Right renal cortex interstitium (tissue), 3 donors: Measurements from ENCODE around the gene AQP5. TPM values are rescaled to one million over a fixed set of nuclear protein-coding genes. Genes with fewer than 3 reads are reported as not detected.

Experiments
- DNase-seq, 3 donors: peaks; one replicate each; pipeline ENCODE4 v3.0.0-alpha.2; 2013; ENCODE audit warnings: low read depth in 3 of 3, low spot score in 2 of 3
- polyA plus RNA-seq, 3 donors: library from polyadenylated mRNA; unstranded; fragments of 120-200 nt; gene quantifications; one replicate each; pipeline ENCODE4 v1.2.1, GENCODE V29; 2013; ENCODE audit not compliant: insufficient read length in 3 of 3

The AQP5 gene
- polyA plus RNA-seq, 3 donors = 1.1 to 2.2 (median 2.0) TPM

- DNase-seq = no peak
Observed at GRCh38 chr12:50006754-50007442, 45.2 kb downstream of the AQP5 start.

DNA sequence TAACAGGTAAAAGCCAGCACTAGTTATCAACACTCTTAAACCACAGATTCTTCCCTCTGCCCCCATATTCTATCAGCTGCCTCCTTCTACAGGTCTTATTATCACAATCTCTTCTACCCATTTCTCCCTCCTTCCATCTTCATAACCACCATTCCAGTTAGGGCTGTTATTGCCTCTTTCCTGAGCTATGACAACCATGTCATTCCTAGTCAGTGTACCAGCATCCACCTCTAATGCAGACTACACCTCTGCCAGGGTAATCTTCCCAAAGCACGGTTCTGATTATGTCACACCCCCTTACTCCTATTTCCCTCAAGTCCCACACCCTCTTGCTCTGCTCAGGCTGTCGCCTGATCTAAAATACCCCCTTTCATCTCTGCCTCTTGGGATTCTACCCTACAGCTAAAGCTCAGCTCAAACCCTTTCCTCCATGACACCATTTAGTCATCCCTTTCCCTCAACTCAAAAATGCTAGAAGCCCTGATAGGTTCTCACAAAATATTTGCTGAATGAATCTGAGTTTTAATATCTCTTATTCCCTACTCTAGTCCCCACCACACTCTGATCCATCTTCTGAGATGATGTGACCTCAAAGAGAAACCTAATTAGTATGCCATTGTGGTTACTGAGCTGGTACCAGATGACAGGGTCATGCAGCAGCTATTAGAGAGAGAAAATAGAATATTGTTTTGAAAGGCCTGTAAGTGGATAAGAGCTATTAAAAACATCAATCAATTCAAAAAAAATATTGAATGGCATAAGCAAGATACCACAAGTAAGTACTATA, 51.9 kb downstream of the AQP5 start:
- no peak for DNase-seq

GRCh38 chr12:50014342-50014741, 52.7 kb downstream of the AQP5 start:
- no peak for DNase-seq

Other genes starting within 250 kb of the AQP5 start
- gene TMBIM6, start 220.3 kb upstream of the AQP5 start, polyA plus RNA-seq = 100 to 1,000 TPM; 778 to 791 (median 781) TPM
- gene NCKAP5L, start 133.5 kb upstream of the AQP5 start, polyA plus RNA-seq = 10 to 100 TPM; 11.6 to 13.9 (median 12.3) TPM
- gene BCDIN3D, start 118.8 kb upstream of the AQP5 start, polyA plus RNA-seq = 1 to 10 TPM; 6.7 to 8.7 (median 8.1) TPM
- gene FAIM2, start 58.0 kb upstream of the AQP5 start, polyA plus RNA-seq = 1 to 10 TPM; 2.1 to 5.9 (median 2.8) TPM
- gene AQP2, start 11.1 kb upstream of the AQP5 start, polyA plus RNA-seq = 100 to 1,000 TPM in 1 of 3 donors, 10 to 100 TPM in 2; 78.6 to 104 (median 97.4) TPM
- gene AQP6, start 11.1 kb downstream of the AQP5 start, polyA plus RNA-seq = 10 to 100 TPM; 16.1 to 19.3 (median 18.4) TPM
- gene RACGAP1, start 63.6 kb downstream of the AQP5 start, polyA plus RNA-seq = 10 to 100 TPM; 51.5 to 58.4 (median 57.5) TPM
- gene ASIC1, start 95.7 kb downstream of the AQP5 start, polyA plus RNA-seq = 1 to 10 TPM; 3.3 to 4.1 (median 4.0) TPM
- gene SMARCD1, start 123.5 kb downstream of the AQP5 start, polyA plus RNA-seq = 100 to 1,000 TPM; 157 to 185 (median 168) TPM
- 10 to 100 TPM; 49.8 to 81.4 (median 75.1) TPM for gene GPD1, start 142.1 kb downstream of the AQP5 start, polyA plus RNA-seq
- 10 to 100 TPM; 51.8 to 58.8 (median 54.8) TPM for gene COX14, start 150.4 kb downstream of the AQP5 start, polyA plus RNA-seq
- gene CERS5, start 205.5 kb downstream of the AQP5 start, polyA plus RNA-seq = 10 to 100 TPM; 84.5 to 87.9 (median 86.1) TPM